HCT116 (cell line): ENCODE measurements around the gene CNKSR3. TPM values are rescaled to one million over a fixed set of nuclear protein-coding genes. Genes with fewer than 3 reads are reported as not detected.

Experiments used
- ATAC-seq: fragments of 200-7000 bp; cut with Tn5 transposase; 2 replicates; pipeline ENCODE4 v1.9.1; 2020; ENCODE audit warnings: mild to moderate bottlenecking, moderate library complexity
- BruUV-seq: library from RNA; stranded (reverse); fragments of 400-500 nt; replicated peaks from 2 replicates; lab custom pipeline; 2021; lab: Mats Ljungman, UMichigan
- CTCF ChIA-PET: fragments of 300-600 bp; sonication (Branson Sonifier 250); formaldehyde crosslinking; loops from one replicate; lab custom pipeline; 2021; ENCODE audit warnings: antibody characterized with exemption; lab: Charles Lee
- POLR2A ChIA-PET: fragments of 300-600, 350-600 bp; sonication (Branson Sonifier 250); formaldehyde crosslinking; loops from one replicate; lab custom pipeline; 2021; ENCODE audit warnings: antibody characterized with exemption; lab: Charles Lee
- RAD21 ChIA-PET, 2 experiments: fragments of 300-600 bp; sonication (Branson Sonifier 250); formaldehyde crosslinking; loops; one replicate each; lab custom pipeline; 2023; ENCODE audit warnings: low total read pairs in 2 of 2; ENCODE audit not compliant: uncharacterized antibody in 2 of 2, unreplicated experiment in 2 of 2, low non-redundant PET in 1 of 2; lab: Charles Lee
- DNase-seq: peaks from one replicate; pipeline ENCODE4 v3.0.0-alpha.2; 2010; ENCODE audit warnings: low read depth, low spot score
- H2AFZ ChIP-seq: fragments of 200-600 bp; shearing (Covaris generic), sonication (generic); 2 replicates; pipeline ENCODE4 v1.6.1; 2017; ENCODE audit warnings: low read depth, mixed run types, mixed read lengths, antibody characterized with exemption, low read length; ENCODE audit not compliant: poor library complexity, severe bottlenecking
- H3K27ac ChIP-seq: 2 replicates; pipeline ENCODE4 v1.5.1; 2012; ENCODE audit warnings: low read depth, low read length
- H3K27me3 ChIP-seq: fragments of 200-600 bp; sonication (generic); 2 replicates; pipeline ENCODE4 v1.6.1; 2016; ENCODE audit warnings: mixed run types, low read length, mixed read lengths; ENCODE audit not compliant: insufficient read depth
- H3K36me3 ChIP-seq, 2 experiments: fragments of 200-500 bp in 1 of 2; fragments of 200-600 bp in 1 of 2; sonication (Bioruptor generic) in 1 of 2; sonication (generic) in 1 of 2; 2 replicates each; pipeline versions ENCODE4 v1.5.1 to v1.6.1; 2014 to 2016; ENCODE audit warnings: low read length in 2 of 2, inconsistent platforms in 1 of 2, mixed read lengths in 1 of 2, mixed run types in 1 of 2; ENCODE audit not compliant: insufficient read depth in 2 of 2, control insufficient read depth in 1 of 2
- H3K4me1 ChIP-seq, 2 experiments: fragments of 200-600 bp in 1 of 2; sonication (generic) in 1 of 2; 2 replicates each; pipeline versions ENCODE4 v1.5.1 to v1.6.1; 2012 to 2017; ENCODE audit warnings: low read length in 2 of 2, inconsistent platforms in 1 of 2, mild to moderate bottlenecking in 1 of 2, mixed read lengths in 1 of 2, mixed run types in 1 of 2, moderate library complexity in 1 of 2; ENCODE audit not compliant: insufficient read depth in 2 of 2, control insufficient read depth in 1 of 2
- H3K4me2 ChIP-seq: fragments of 200-600 bp; sonication (generic); 2 replicates; pipeline ENCODE4 v1.6.1; 2017; ENCODE audit warnings: mixed run types, low read length, mixed read lengths
- H3K4me3 ChIP-seq, 2 experiments: fragments of 200-600 bp in 1 of 2; sonication (generic) in 1 of 2; replicated peaks in 1 of 2; 2 replicates each; pipeline ENCODE4 v1.5.1; 2011 to 2016; ENCODE audit warnings: low read length in 2 of 2, control low read depth in 1 of 2, low read depth in 1 of 2, mild to moderate bottlenecking in 1 of 2, mixed read lengths in 1 of 2, mixed run types in 1 of 2
- H3K79me2 ChIP-seq: fragments of 200-600 bp; sonication (generic); 2 replicates; pipeline ENCODE4 v1.6.1; 2017; ENCODE audit warnings: mild to moderate bottlenecking, mixed run types, low read length, moderate library complexity, mixed read lengths; ENCODE audit not compliant: insufficient read depth
- H3K9ac ChIP-seq: fragments of 200-600 bp; sonication (generic); 2 replicates; pipeline ENCODE4 v1.6.1; 2016; ENCODE audit warnings: low read length, mixed read lengths
- H3K9me2 ChIP-seq: fragments of 200-600 bp; sonication (generic), shearing (Covaris generic); 2 replicates; pipeline ENCODE4 v1.6.1; 2017; ENCODE audit warnings: mixed run types, mild to moderate bottlenecking, moderate library complexity; ENCODE audit not compliant: insufficient read depth
- H3K9me3 ChIP-seq, 2 experiments: fragments of 200-500 bp in 1 of 2; fragments of 200-600 bp in 1 of 2; sonication (Bioruptor generic) in 1 of 2; sonication (generic) in 1 of 2; 2 replicates each; pipeline ENCODE4 v1.6.1; 2014 to 2017; ENCODE audit warnings: low read length in 2 of 2, mixed read lengths in 2 of 2, inconsistent platforms in 1 of 2, low read depth in 1 of 2, mild to moderate bottlenecking in 1 of 2, mixed run types in 1 of 2, moderate library complexity in 1 of 2; ENCODE audit not compliant: control insufficient read depth in 1 of 2, insufficient read depth in 1 of 2
- H4K20me1 ChIP-seq: fragments of 200-600 bp; sonication (generic), shearing (Covaris generic); 2 replicates; pipeline ENCODE4 v1.6.1; 2017; ENCODE audit warnings: mixed run types, mild to moderate bottlenecking, moderate library complexity; ENCODE audit not compliant: insufficient read depth
- ATF3 ChIP-seq: IDR thresholded peaks from 2 replicates; pipeline ENCODE4 v1.6.1; 2012
- CBX3 ChIP-seq: IDR thresholded peaks from 2 replicates; pipeline ENCODE4 v1.6.1; 2012; ENCODE audit warnings: low read depth
- EGR1 ChIP-seq: IDR thresholded peaks from 2 replicates; pipeline ENCODE4 v1.6.1; 2012; ENCODE audit warnings: low read depth
- ELF1 ChIP-seq: IDR thresholded peaks from 2 replicates; pipeline ENCODE4 v1.6.1; 2012; ENCODE audit warnings: low read depth, borderline replicate concordance
- EZH2 ChIP-seq: fragments of 200-600 bp; sonication (generic); IDR thresholded peaks from 2 replicates; pipeline ENCODE4 v1.6.1; 2017; ENCODE audit warnings: antibody characterized with exemption, mixed run types
- JUND ChIP-seq: IDR thresholded peaks from 2 replicates; pipeline ENCODE4 v1.6.1; 2012
- MAX ChIP-seq: IDR thresholded peaks from 2 replicates; pipeline ENCODE4 v1.6.1; 2012
- POLR2A ChIP-seq: IDR thresholded peaks from 2 replicates; pipeline ENCODE4 v1.7.0; 2011; ENCODE audit warnings: borderline replicate concordance; ENCODE audit not compliant: insufficient read depth, insufficient read length; ENCODE audit errors: extremely low read depth
- RAD21 ChIP-seq: IDR thresholded peaks from 2 replicates; pipeline ENCODE4 v1.6.1; 2012; ENCODE audit warnings: low read depth, mild to moderate bottlenecking
- REST ChIP-seq: IDR thresholded peaks from 2 replicates; pipeline ENCODE4 v1.6.1; 2012; ENCODE audit warnings: low read depth
- SIN3A ChIP-seq: IDR thresholded peaks from 2 replicates; pipeline ENCODE4 v1.6.1; 2012; ENCODE audit warnings: low read depth
- SP1 ChIP-seq: IDR thresholded peaks from 2 replicates; pipeline ENCODE4 v1.6.1; 2012; ENCODE audit warnings: low read depth
- SRF ChIP-seq: IDR thresholded peaks from 2 replicates; pipeline ENCODE4 v1.6.1; 2012; ENCODE audit warnings: low read depth
- ZFX ChIP-seq: fragments of 450-650 bp; IDR thresholded peaks from 2 replicates; pipeline ENCODE4 v1.6.1; 2017
- intact Hi-C: fragments of 100-400 bp; cut with micrococcal nuclease; formaldehyde crosslinking; loops from 2 replicates; pipeline ENCODE4 v1.10.0; 2022
- total RNA-seq: library from RNA; stranded (reverse); gene quantifications from one replicate; pipeline ENCODE4 v1.2.1, GENCODE V29; 2021; ENCODE audit not compliant: unreplicated experiment

CNKSR3 gene
- total RNA-seq, 1 experiment from 2014 or later: 15.4 TPM

GRCh38 chr6:154508573-154509375 is 1.7 kb downstream of the CNKSR3 start:
- Histone ChIP-seq H3K27me3 (no peaks in the 10 kb centered on the region), H3K9ac (peak overlapping the region; percentile 82), H2AFZ (no peak overlapping the region), H3K4me2 (peak overlapping the region; percentile 88), H4K20me1 (no peaks in the 10 kb centered on the region; the same call in 1 of the 2 replicates), H3K36me3 (no peaks in the 10 kb centered on the region), H3K27ac (peak overlapping the region; percentile 90; the same call in 1 of the 2 replicates), H3K9me3 (no peaks in the 10 kb centered on the region), H3K4me1 (peaks cover 13 to 24% of the 10 kb centered on the region in 2 experiments), H3K9me2 (no peaks in the 10 kb centered on the region), H3K79me2 (peaks cover 40% of the 10 kb centered on the region), H3K4me3 (peak overlapping the region; percentile 78 to 82)
- no peak for DNase-seq
- no peak for ATAC-seq
- POLR2A ChIA-PET: interaction anchor here (1.0 kb wide), 1 partner anchor 11 kb away, joined by 3 read pairs; no protein-coding TSS in a partner anchor
- RAD21 ChIA-PET: no interaction called here
- BruUV-seq: TSS peak; percentile 44
- CTCF ChIA-PET: interaction anchor here (4.0 kb wide), 1 partner anchor 8 kb away, joined by 21 read pairs; no protein-coding TSS in a partner anchor
- intact Hi-C loops: loop anchor here (10.0 kb wide), 1 partner anchor 354 kb away; no protein-coding TSS in a partner anchor
- TF ChIP-seq ELF1: no peak
- TF ChIP-seq MAX: peak; percentile 63
- no peak for TF ChIP-seq JUND

- Histone ChIP-seq H3K9me3 (no peaks in the 10 kb centered on the region), H3K27me3 (no peaks in the 10 kb centered on the region), H3K27ac (no peak overlapping the region), H3K4me1 (peaks cover 13 to 22% of the 10 kb centered on the region in 2 experiments), H4K20me1 (no peaks in the 10 kb centered on the region; the same call in 1 of the 2 replicates), H3K36me3 (no peaks in the 10 kb centered on the region), H3K9me2 (no peaks in the 10 kb centered on the region), H3K9ac (no peak overlapping the region), H2AFZ (no peak overlapping the region), H3K4me2 (no peak overlapping the region), H3K4me3 (no peak overlapping the region), H3K79me2 (peaks cover 48% of the 10 kb centered on the region)
- BruUV-seq: no TSS peak
- intact Hi-C loops: loop anchor here (10.0 kb wide), 1 partner anchor 352 kb away; no protein-coding TSS in a partner anchor
- ChIA-PET RAD21 (no interaction called here), CTCF (no interaction called here), POLR2A (no interaction called here)
- no peak for ATAC-seq
- no peak for DNase-seq
- TF ChIP-seq MAX: no peak
- TF ChIP-seq CBX3: no peak
- TF ChIP-seq EGR1: no peak
- no peak for TF ChIP-seq RAD21
- no peak for TF ChIP-seq SP1
- TF ChIP-seq ATF3: no peak
- no peak for TF ChIP-seq SRF
- no peak for TF ChIP-seq EZH2
- no peak for TF ChIP-seq ZFX
- TF ChIP-seq REST: no peak
- no peak for TF ChIP-seq ELF1
- no peak for TF ChIP-seq POLR2A
- no peak for TF ChIP-seq SIN3A
These were observed 3.2 kb downstream of the CNKSR3 start for GRCh38 chr6:154506991-154507898.
